Tibial nerve (tissue), 4 donors: ENCODE measurements around the gene TMEM242.

Experiments
- EP300 ChIP-seq, 2 donors: sonication (generic); formaldehyde crosslinking; IDR thresholded peaks; one replicate each; pipeline ENCODE4 v1.6.1; 2017; ENCODE audit warnings: antibody characterized with exemption in 2 of 2, mild to moderate bottlenecking in 1 of 2
- POLR2A ChIP-seq, 2 donors: fragments of 450-650 bp; IDR thresholded peaks; one replicate each; pipeline ENCODE4 v1.6.1; 2017; ENCODE audit warnings: antibody characterized with exemption in 2 of 2, mild to moderate bottlenecking in 2 of 2, moderate library complexity in 2 of 2
- TF ChIP-seq, protein P1 (sequence below), 5 experiments: fragments of 200-600 bp in 3 of 5; fragments of 450-650 bp in 2 of 5; sonication (generic) in 3 of 5; IDR thresholded peaks; one replicate each; pipeline ENCODE4 v1.5.1; 2016 to 2019; ENCODE audit warnings: antibody characterized with exemption in 5 of 5, mild to moderate bottlenecking in 3 of 5, moderate library complexity in 2 of 5

DNA sequence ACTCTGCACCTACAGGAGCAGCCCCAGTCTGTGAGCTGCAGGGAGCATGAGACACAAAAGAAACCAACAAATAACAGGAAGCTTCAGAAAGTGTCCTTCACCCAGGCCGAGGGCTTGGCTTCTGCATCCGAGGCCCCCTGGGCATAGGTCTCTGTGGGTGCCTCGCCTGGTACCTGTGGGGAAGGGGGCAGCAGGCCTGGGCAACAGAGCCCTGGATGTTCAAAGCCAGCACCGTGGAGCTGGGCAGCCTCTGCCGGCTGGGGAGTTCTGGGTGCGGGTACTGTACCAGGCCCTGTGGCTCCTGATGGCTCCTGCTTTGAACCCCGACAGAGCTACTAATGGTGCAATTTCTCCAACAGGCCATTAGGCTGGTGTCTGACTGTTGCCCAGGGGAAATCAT is 55.7 kb downstream of the TMEM242 start:
- TF ChIP-seq, protein P1, sequence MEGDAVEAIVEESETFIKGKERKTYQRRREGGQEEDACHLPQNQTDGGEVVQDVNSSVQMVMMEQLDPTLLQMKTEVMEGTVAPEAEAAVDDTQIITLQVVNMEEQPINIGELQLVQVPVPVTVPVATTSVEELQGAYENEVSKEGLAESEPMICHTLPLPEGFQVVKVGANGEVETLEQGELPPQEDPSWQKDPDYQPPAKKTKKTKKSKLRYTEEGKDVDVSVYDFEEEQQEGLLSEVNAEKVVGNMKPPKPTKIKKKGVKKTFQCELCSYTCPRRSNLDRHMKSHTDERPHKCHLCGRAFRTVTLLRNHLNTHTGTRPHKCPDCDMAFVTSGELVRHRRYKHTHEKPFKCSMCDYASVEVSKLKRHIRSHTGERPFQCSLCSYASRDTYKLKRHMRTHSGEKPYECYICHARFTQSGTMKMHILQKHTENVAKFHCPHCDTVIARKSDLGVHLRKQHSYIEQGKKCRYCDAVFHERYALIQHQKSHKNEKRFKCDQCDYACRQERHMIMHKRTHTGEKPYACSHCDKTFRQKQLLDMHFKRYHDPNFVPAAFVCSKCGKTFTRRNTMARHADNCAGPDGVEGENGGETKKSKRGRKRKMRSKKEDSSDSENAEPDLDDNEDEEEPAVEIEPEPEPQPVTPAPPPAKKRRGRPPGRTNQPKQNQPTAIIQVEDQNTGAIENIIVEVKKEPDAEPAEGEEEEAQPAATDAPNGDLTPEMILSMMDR (IDR thresholded peaks at IDR 0.05): no peak
- TF ChIP-seq EP300 (IDR thresholded peaks at IDR 0.05) (no peak), POLR2A (IDR thresholded peaks at IDR 0.05) (no peak)
